K562 (cell line): ENCODE measurements around the gene PPWD1. TPM values are rescaled to one million over a fixed set of nuclear protein-coding genes. Genes with fewer than 3 reads are reported as not detected.

Experiments
- CUX1 ChIP-seq: fragments of 200-800 bp; sonication (Bioruptor generic); IDR thresholded peaks from 2 replicates; pipeline ENCODE4 v1.6.1; 2016; ENCODE audit warnings: missing genetic modification characterization, missing compliant biosample characterization
- E2F1 ChIP-seq: sonication (generic); formaldehyde crosslinking; IDR thresholded peaks from 2 replicates; pipeline ENCODE4 v1.8.1; 2023; ENCODE audit warnings: mild to moderate bottlenecking, missing genetic modification reagents, moderate library complexity
- GABPA ChIP-seq: fragments of 200-800 bp; sonication (Bioruptor generic); conservative IDR thresholded peaks from 2 replicates; pipeline ENCODE4 v1.6.1; 2016; ENCODE audit warnings: low read depth, missing genetic modification characterization, missing compliant biosample characterization
- NR2C2 ChIP-seq, 2 experiments: fragments of 200-800 bp in 1 of 2; sonication (Bioruptor generic) in 1 of 2; sonication (generic) in 1 of 2; formaldehyde crosslinking in 1 of 2; IDR thresholded peaks; 2 replicates each; pipeline versions ENCODE4 v1.6.1 to v1.8.0; 2016 to 2022; ENCODE audit warnings: mild to moderate bottlenecking in 1 of 2, missing compliant biosample characterization in 1 of 2, missing genetic modification characterization in 1 of 2, missing genetic modification reagents in 1 of 2
- RBM34 ChIP-seq: fragments of 200-400 bp; formaldehyde crosslinking; IDR thresholded peaks from 2 replicates; pipeline ENCODE4 v1.6.1; 2018; ENCODE audit warnings: low read length, borderline replicate concordance; ENCODE audit not compliant: insufficient read depth
- STAT5A ChIP-seq: IDR thresholded peaks from 2 replicates; pipeline ENCODE4 v1.6.1; 2012; ENCODE audit warnings: low read length, inconsistent platforms, borderline replicate concordance
- TAF9B ChIP-seq: fragments of 450-650 bp; IDR thresholded peaks from 2 replicates; pipeline ENCODE4 v1.6.1; 2018; ENCODE audit warnings: mild to moderate bottlenecking; ENCODE audit not compliant: partially characterized antibody
- TCF7 ChIP-seq: sonication (generic); IDR thresholded peaks from 2 replicates; pipeline ENCODE4 v1.6.1; 2016; ENCODE audit warnings: antibody characterized with exemption, borderline replicate concordance
- TFAM ChIP-seq: fragments of 250-450 bp; sonication (Bioruptor Pico); conservative IDR thresholded peaks from 2 replicates; pipeline ENCODE4 v1.5.0; 2021; ENCODE audit warnings: mild to moderate bottlenecking, moderate library complexity
- polyA plus RNA-seq, 8 experiments: library from polyadenylated mRNA; depleted of rRNA in 4 of 8; stranded (reverse) in 5 of 8; unstranded in 3 of 8; fragments of >200 nt; fragmentation: Nextera tagmentation in 2 of 8; fragmentation: Illumina TruSeq in 1 of 8; extraction: Ambion mirVana in 2 of 8; extraction: Trizol in 1 of 8; gene quantifications; 2 replicates each; pipeline versions ENCODE4 v1.2.1 to v1.2.3, GENCODE V29; 2011 to 2014; ENCODE audit warnings: inconsistent platforms in 1 of 8, missing spikeins in 1 of 8
- total RNA-seq, 7 experiments: library from RNA; depleted of rRNA in 6 of 7; stranded (reverse); fragments of >200 nt in 6 of 7; fragmentation: Illumina TruSeq in 2 of 7; extraction: Trizol in 2 of 7; gene quantifications; 2 replicates each; pipeline versions ENCODE4 v1.2.1 to v1.2.3, GENCODE V29; 2011 to 2021; ENCODE audit warnings: low replicate concordance in 1 of 7
- TF ChIP-seq, protein P1 (sequence below), 2 experiments: fragments of 450-650 bp; formaldehyde crosslinking in 1 of 2; IDR thresholded peaks; 2 replicates each; pipeline versions ENCODE4 v1.4.0 to v1.6.1; 2014 to 2020; ENCODE audit warnings: mild to moderate bottlenecking in 2 of 2, borderline replicate concordance in 1 of 2, low read depth in 1 of 2

Gene PPWD1
- total and polyA plus RNA-seq, 9 of the 15 experiments (the other 6 are each of a cell fraction or from before 2014, with no cell fraction given) = 24.1 to 89.2 (median 51.4) TPM

GRCh38 chr5:65562731-65563701 lies at the start of gene PPWD1, which contains the start of gene CENPK (continued):
- peak; percentile 99 for TF ChIP-seq E2F1 (CRISPR knock-in tag)
- no peak for TF ChIP-seq RBM34
- peak; percentile 69 for TF ChIP-seq GABPA (tag)
- TF ChIP-seq NR2C2 (CRISPR knock-in tag; IDR thresholded peaks at IDR 0.05) = no peak; the same call in 1 of the 2 replicates
- peak; percentile 64 for TF ChIP-seq NR2C2 (tag; IDR thresholded peaks at IDR 0.05)
- no peak for TF ChIP-seq TFAM (CRISPR knock-in tag)
- TF ChIP-seq TCF7 = no peak
- no peak for TF ChIP-seq STAT5A
- TF ChIP-seq, protein P1, sequence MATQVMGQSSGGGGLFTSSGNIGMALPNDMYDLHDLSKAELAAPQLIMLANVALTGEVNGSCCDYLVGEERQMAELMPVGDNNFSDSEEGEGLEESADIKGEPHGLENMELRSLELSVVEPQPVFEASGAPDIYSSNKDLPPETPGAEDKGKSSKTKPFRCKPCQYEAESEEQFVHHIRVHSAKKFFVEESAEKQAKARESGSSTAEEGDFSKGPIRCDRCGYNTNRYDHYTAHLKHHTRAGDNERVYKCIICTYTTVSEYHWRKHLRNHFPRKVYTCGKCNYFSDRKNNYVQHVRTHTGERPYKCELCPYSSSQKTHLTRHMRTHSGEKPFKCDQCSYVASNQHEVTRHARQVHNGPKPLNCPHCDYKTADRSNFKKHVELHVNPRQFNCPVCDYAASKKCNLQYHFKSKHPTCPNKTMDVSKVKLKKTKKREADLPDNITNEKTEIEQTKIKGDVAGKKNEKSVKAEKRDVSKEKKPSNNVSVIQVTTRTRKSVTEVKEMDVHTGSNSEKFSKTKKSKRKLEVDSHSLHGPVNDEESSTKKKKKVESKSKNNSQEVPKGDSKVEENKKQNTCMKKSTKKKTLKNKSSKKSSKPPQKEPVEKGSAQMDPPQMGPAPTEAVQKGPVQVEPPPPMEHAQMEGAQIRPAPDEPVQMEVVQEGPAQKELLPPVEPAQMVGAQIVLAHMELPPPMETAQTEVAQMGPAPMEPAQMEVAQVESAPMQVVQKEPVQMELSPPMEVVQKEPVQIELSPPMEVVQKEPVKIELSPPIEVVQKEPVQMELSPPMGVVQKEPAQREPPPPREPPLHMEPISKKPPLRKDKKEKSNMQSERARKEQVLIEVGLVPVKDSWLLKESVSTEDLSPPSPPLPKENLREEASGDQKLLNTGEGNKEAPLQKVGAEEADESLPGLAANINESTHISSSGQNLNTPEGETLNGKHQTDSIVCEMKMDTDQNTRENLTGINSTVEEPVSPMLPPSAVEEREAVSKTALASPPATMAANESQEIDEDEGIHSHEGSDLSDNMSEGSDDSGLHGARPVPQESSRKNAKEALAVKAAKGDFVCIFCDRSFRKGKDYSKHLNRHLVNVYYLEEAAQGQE (IDR thresholded peaks at IDR 0.05; ENCODE audit: borderline replicate concordance) = no peak
- TF ChIP-seq, protein P1 (CRISPR knock-in tag; IDR thresholded peaks at IDR 0.05; ENCODE audit: low read depth) = no peak
- no peak for TF ChIP-seq CUX1 (CRISPR knock-in tag)
- TF ChIP-seq TAF9B = peak; percentile 94
